HG03045 (cell line): ENCODE data around the gene NAALADL2.

ENCODE experiments used
- ATAC-seq: cut with Tn5 transposase; IDR thresholded peaks from one replicate; pipeline ENCODE4 v1.9.1; 2021; ENCODE audit warnings: mild to moderate bottlenecking, moderate library complexity; ENCODE audit not compliant: unreplicated experiment

The NAALADL2 gene

DNA sequence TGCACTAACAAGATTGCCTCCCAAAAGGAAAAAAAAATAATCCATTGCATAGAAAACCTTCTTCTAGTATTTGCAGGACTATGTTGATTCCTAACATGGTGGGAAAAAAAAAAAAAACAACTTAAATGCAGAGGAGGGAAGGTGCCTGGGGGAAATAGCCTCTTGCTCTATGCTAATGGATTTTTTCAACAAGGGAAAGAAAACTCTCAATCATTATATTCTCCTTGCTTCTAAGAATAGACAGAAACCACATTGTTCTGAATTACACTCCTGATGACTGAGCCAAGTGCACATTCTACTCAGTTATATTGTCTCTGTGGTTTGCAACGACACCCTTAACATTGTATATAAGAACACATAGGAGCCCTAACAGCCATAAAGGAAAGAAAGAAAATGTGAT lies 760.2 kb downstream of the NAALADL2 start:
- no peak for ATAC-seq

DNA sequence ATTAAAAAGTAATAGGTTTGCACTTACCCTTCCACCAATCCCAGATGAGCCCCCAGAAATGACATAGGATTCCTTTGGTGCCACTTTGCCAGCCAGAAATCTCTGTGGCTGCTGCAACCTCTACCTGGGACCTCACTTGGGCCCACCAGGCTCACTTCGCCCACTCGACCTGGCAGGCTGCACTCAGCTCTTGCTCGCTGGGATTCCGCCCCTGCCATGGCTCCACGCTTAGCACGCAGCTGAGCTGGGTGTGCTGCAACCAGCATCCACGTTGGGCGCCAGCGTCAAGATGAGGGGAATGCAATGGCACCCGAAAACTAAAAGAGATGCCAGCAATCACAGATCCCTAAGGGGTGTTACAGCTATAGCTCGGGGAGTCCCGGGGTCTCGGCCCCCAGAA lies 761.0 kb downstream of the NAALADL2 start:
- no peak for ATAC-seq

DNA sequence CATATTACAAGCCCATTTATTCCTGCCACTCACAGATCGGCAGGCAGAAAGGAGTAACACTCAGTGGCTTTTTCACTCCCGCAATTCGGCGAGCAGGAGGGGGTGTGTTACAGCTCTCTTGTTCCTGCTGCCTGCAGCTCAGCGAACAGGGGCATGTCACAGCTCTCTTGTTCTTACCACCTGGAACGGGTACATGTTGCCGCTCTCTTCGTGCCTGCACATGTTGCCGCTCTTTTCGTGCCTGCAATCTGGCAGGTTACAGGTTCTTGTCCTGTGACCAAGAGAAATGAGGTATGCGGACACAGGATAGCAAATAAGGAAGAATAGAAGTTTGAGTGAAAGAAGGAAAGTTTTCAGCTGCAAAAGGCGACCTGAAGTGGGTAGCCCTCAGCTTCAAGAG lies 761.4 kb downstream of the NAALADL2 start:
- ATAC-seq, result no peak

DNA sequence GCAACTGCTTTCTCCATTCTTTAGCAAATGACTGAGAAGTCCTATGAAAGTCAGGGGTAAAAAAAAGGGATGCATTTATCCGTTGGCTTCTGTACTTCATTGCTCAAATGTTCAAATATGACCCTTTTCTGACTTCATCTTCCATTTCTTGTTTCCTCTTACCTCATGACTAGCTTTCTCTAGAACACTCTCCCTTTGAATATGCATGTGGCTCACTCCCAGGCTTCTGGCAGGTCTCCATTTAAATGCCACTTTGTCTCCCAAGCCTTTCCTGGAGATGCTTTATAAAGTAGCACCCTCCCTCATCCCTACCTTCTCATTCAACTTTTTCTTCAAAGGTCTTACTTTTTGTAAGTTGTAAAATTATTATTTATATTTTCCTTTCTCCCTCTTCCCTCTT lies 781.8 kb downstream of the NAALADL2 start:
- ATAC-seq, result no peak

DNA sequence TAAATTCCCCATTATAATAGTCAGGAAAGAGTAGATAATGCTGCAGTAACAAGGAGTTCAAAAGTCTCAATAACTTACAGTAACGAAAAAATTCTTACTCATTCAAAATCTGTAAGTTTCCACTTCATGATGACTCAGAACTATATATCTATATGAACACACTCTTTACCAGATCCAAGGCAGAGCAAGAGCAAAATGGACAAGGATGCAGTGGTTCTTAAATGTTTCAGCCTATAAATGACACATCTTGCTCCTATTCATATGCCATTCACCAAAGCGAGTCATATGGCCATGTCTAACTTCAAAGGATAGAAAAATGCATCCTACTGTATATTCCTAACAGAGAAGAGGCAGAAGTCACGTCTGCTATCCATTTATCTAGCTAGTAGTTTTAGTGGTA lies 787.7 kb downstream of the NAALADL2 start:
- ATAC-seq, result no peak

DNA sequence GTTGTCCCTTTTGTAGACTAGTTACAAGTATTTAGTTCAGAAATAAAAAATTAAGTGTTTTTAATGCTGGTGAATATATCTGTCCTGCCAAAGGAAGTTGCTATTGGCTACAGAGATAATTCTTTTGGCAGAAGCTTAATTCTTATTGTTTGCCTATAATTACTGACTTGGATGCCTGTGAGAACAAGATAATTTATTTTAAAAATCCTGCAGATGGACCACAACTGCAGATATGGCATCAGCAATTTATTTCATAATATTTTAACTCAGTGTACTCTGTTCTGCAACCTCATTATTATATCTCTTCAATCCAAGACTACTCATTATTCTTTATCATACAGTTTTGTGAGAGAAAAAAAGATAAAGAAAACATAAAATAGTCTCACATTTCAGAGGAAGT lies 789.8 kb downstream of the NAALADL2 start:
- no peak for ATAC-seq

DNA sequence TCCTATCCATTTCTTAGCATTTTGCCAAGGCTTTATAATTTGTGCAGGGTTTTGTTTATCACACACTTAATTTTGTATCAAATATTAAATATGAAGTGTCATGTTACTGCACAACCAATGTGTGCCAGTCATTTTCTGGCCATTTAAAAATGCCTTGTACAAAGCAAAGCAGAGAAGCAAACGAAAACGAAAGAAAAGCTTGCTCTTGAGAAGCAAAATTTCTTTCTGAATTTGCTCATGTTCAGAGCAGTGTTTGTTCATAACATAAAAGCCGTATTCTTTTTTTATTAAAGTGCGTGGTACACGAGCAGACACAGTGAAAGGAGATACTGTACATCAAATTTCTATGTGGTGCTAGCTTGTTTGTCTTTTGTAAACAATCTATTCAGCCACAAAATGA lies 792.6 kb downstream of the NAALADL2 start:
- no peak for ATAC-seq

DNA sequence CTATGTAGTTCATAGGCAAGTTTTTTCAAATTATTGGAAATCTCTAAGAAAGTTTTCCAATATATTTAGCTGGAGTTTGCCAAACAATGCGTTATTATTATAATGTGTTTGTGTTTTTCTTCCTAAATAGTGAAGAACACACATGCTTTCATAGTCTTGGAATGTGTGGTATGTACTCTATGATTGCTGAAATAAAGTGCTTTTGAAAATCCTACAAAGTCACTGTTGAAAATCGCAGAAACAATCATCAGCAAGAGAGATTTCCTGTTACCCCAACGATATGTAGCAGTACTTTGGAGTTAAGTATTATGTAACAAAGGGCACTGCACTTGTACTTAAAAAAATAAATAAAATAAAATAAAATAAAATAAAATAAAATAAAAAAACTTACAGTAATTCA lies 796.2 kb downstream of the NAALADL2 start:
- no peak for ATAC-seq

DNA sequence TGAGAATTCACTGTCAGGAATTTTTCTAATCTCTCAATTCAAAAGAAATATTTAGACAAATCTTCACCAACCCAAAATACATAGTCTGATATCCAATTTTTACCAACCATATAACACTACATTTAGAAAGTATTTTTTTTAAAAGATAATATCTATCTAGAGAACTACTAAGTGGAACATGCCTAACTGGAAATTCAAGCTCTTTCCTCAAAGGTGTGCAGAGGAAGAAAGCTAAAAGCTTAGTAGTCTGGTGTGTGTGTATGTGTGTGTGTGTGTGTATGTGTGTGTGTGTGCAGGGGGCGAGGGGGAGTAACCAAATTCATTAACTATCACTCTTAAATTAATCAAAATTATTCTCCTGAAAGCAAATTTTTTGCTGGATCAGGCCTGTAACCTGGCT lies 797.3 kb downstream of the NAALADL2 start:
- no peak for ATAC-seq

DNA sequence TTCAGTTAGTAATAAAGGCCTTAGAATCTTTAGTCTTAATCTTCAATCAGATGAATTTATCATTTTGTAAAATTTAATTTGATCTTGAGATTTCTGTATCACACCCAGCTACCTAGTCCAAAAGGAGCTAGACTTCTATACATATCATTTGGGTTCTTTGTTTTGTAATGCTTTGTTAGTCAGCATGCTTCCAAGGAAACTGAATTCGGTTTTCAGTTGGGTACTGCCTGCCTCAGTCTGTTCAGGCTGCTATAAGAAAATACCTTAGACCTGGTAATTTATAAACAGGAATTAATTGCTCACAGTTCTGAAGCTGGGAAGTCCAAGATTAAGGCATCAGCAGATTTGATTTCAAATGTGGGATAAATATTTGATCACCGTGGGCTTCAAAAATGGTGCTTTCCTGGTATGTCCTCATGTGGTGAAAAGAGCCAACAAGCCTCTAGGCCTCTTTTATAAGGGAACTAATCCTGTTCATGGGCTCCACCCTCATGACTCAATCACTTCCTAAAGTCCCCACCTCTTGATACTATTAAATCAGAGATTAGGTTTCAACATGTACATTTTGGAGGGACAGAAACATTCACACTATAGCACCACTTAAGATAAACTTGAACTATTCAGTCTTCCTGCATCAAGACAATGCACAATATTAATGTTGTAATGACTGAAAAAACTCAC lies 800.7 kb downstream of the NAALADL2 start:
- no peak for ATAC-seq

DNA sequence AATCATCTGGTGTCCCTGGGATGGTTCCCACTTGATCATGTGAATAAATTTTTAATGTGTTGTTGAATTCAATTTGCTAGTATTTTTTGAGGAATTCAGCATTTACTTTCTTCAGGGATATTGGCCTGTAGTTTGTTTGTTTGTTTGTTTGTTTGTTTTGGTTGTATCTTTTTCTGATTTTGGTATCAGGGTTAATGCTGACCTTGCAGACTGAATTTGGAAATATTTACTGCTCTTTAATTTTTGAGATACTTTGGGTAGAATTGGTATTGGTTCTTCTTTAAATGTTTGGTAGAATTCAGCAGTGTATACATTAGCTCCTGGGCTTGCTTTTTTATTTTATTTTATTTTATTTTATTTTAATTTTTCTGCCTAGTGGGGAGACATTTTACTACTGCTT lies 803.7 kb downstream of the NAALADL2 start:
- no peak for ATAC-seq

DNA sequence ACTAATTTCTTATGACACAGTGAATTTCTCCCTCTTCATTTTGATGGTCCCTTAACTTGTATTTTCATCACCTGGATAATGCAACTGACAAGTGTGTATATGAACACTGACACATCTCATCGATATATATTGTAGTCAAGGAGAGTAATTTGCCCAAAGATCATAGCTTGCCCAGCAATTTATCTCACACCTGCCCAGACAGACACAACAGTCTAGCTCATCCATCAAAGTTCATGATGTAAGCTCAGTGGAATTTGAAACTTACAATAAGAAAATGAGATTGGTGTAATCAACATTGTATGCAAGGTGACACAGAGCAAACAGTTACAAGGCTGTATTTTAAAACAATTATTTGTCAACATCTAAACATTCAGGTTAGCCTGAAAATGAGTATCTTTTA lies 805.8 kb downstream of the NAALADL2 start:
- no peak for ATAC-seq

DNA sequence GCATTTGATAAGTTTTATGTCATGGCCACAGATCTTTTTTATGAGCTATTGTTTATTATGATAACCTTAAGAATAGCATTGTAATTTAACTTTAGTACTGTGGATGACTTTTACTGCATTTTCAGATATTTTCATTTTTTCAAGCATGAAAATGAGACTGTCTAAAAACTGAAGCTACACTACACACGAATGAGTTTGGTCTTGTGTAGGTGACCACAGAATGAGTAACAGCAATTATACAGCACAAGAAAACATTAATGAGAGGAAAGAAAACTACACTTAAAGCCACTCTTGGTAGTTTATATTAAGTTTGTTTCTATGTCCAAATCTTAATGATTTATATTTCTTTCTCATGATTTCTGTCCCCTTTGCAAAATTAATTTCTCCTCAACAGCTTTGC lies 809.2 kb downstream of the NAALADL2 start:
- no peak for ATAC-seq

DNA sequence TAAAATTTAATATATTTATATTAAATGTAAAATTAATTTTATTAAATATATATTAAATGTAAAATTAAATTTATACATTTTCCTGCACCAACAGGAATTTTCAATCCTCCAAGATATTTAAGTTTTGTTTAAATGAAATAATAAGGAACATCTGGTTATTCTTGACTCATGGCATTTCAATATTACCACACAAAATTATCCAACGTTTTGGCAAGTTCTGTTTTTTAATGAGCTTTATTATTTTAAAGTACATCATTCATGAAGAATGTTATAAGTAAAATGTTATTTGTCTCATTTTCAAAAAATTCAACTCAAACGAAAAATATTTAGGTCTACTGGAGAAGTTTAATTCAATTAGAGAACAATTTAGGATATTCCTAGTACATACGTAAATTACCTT lies 811.4 kb downstream of the NAALADL2 start:
- no peak for ATAC-seq

DNA sequence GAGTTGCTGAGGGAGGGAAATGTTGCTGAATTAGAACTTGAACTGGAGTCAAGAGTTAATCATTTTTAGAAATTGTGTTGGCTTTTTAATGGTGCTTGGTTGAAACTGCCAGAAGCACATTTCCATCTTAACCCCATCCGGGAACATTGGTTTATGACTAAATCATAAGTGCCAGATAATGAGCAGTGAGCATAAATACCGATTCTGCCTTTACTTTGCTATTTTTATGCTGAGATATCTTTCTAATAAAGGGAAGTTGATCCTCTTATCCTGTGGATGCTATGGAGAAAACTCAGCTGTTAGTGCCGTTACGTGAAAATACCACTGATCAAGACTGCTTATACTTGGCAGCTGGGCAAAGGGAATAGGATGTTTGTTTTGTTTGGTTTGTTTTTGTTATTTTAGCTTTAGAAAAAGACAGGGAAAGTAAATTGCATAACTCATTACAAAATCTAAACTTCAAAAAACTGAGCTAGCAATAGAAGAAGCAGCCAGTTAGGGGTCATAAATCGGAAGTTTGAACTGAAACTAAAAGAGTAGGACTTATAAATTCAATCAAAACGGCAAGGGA lies 813.1 kb downstream of the NAALADL2 start:
- no peak for ATAC-seq

DNA sequence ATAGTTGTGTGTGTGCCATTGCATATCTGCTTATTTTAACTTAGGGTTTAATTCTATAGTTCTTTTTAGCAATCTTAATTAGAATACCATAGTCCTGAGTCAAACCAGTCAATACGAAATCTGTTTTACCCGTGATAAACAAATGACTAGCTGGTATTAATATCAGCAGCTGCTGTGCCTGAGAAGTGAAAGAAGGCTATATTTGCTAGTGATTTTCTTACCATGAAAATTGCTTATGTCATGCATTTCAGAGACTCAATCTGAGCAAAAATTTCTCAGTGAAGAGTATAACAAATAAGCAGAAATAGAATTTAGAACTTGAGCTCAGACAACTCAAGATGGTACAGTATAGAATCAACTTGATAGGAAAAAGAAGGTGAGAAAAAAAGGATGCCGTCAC lies 820.4 kb downstream of the NAALADL2 start:
- ATAC-seq, result no peak

DNA sequence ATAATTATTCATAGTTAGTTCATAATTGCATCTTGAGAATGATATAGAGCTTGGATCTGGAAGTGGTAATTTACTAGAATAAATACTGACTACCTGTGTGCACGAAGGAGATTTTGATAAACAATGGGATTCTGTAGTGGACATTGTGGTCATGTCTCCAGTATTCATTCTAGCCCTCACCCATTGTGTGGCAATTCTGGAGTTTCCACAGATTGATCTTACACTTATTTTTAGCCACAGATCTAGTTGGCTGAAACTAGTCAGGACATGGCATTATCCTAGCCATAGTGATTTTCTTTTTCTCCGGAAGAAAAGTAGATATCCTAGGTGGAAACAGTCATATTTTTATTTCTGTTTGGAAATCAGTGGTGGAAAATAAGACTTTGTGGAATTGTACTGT lies 833.1 kb downstream of the NAALADL2 start:
- no peak for ATAC-seq

DNA sequence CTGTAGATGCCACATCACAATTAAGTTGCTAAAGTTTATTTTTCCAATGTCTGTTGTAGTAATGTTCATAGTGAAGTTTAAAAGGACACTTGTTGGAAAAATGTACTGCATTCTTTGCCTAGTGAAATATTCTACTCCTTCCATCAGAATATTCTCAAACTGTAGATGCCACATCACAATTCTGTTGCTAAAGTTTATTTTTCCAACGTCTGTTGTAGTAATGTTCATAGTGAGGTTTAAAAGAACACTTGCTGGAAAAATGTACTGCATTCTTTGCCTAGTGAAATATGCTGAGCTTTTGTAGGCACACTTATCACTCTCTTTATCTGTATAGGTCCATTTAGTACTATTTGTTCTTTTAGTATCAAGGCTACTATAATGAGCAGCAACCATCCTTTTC lies 836.1 kb downstream of the NAALADL2 start:
- no peak for ATAC-seq

DNA sequence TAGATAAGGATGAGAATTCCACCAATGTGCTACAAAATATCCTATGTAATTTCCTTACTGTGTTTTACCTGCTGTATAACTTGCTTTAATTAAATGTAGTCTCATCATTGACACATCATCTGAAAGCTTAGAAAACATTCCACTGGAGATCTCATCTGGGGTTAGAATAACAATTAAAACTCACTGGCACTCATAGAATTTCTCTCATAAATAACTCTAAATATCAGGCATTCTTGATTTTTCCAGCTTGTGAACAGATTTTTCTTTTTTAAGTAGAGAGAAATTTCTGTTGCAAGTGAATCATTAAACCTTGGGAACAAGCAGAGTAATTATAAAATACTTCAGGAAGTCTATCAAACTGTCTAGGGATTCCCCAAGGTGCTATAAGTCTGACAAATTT lies 843.8 kb downstream of the NAALADL2 start:
- no peak for ATAC-seq

DNA sequence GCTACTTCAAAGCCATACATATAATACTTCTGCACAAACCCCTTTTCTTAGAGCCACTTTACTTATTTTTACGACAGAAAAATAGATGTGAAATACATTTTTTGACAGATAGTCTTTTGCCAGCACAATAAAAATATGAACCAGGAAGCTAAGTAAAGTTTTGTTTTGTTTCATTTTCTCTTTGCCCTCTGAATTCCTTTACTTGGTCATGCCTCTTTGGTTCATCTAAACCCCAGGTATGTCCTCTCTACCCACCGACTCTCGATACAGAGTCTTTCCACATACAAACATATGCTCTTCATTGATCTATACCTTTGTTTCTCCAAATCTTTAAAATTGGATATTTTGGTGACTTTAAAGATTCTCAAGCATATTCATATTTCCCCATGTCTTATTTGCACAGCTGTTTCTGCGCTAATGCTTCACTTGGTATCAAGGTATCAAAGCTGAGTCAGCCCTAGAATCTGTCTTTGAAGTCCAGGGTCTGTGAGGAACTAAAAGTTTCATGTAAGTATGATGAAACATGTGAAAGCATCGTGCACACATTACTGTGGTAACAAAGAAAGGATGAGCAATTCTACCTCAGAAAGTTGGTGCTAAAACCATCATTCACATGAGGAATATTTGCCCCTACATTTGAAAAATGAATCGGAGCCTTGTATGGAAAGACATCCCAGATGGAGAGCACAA lies 845.4 kb downstream of the NAALADL2 start:
- no peak for ATAC-seq

DNA sequence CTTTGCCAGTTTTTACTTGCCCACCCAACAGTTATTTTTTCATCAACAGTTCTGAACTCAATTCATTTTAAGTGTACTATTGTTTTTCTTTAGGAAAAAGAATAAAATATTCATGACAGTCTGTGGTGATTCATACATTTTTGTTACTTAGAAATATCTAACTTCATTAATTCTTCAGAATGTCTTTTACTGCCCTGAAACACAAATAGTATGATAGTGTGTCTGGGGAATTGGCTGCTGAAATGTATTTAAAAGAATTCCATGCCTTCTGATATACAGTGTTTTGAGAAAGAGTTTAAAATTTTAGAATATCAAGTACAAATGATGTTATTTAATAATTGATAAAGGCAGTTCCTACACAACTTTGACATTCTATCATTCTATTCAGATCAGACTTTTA lies 854.1 kb downstream of the NAALADL2 start:
- no peak for ATAC-seq

DNA sequence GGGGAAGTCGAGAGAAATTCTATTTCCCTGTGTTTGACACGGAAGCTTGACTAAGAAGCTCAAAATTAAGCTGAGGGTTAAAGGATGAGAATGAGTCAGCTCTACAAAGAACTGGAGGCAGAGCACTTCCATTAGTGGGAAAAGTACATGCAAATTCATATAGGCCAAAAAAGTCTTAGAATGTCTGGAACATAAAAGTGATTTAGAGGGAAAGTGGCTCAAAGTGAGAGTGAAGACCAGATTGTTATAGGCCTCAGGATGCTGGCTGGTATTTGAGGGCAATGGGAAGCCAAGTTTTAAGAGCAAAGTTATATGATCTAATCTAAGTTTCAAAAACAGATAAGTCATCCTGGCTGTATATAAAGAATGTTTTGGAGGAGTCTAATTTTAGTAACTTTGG lies 857.3 kb downstream of the NAALADL2 start:
- no peak for ATAC-seq

DNA sequence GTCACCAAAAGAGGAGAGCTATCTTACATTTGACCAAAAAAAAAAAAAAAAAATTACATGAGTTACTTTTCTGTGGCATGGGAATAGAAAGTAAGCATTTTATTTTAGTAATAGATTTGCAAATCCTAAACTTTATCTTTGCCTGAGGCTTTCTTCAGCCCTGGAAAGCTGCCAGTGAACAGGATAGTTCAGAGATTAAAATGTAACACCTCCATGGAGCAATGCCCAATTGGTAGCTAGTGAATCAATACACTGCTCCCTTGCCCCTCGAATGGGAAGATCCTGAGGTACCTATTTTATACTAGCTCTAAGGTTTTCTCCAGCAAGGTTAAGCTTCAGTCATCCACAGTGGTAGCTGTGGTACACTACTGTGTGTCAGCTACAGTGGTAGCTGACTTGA lies 867.1 kb downstream of the NAALADL2 start:
- ATAC-seq, result no peak
